Activated CD8-positive, alpha-beta memory T cell treated with anti-CD3 and anti-CD28 coated beads, Interleukin-2, amount 50 U/mL, for 24 hours (primary cell): ENCODE results near the gene SYNGR3.

Source experiments
- DNase-seq: peaks from one replicate; pipeline ENCODE4 v3.0.0-alpha.2; 2020; ENCODE audit errors: extremely low read depth

Gene SYNGR3

GRCh38 chr16:1992704-1993317 lies 3.0 kb downstream of the SYNGR3 start:
- no peak for DNase-seq

- DNase-seq, result no peak
Measured at GRCh38 chr16:1993731-1994131, 4.0 kb downstream of the SYNGR3 start.

- no peak for DNase-seq
Measured at GRCh38 chr16:1997494-1998359, 8.0 kb downstream of the SYNGR3 start.

- DNase-seq, result no peak
Measured at GRCh38 chr16:1998360-1998835, 8.6 kb downstream of the SYNGR3 start.

DNA sequence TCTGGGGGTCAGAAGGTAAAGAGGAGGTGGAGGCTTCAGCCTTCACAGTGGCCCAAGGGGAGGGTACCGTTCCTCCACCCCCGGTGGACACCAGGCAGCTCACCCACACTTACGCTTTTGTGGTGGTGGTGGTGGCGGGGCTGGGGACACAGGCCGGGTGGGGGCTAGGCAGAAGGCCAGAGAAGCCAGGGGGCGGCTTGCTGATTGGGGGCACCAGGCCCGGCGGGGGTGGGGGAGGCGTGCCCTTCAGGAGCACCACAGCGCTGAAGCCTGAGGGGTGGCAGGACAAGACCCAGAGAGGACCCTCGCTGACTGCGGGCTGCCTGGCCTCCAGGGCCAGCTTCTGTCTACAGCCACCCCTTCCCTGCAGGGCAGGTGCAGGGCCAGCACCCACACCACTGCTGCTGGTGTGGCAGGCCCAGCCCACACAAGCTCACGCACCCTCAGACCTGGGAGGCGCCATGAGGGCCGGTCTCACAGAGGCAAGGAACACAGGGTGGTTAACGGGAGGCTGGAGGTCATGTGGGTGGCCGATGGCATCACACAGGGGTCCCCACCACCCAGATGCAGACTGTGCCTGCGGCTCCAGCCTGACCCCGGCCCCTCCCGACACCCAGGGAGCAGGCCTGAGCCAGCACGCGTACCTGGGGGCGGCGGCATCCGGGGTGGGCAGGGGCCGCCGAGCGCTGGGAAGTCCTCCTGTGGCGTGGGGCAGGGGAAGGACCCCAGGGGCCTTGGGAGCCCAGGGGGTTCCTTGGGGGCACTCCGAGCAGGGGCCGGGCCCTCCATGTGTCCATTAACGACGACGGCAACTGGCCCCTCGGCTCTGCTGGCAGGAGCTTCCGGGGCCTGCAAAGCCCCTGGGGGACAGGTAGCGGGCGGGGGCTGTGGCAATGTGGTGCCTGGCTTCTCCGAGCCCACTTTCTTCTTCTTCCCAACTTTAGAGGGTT lies 9.4 kb downstream of the SYNGR3 start:
- no peak for DNase-seq

DNA sequence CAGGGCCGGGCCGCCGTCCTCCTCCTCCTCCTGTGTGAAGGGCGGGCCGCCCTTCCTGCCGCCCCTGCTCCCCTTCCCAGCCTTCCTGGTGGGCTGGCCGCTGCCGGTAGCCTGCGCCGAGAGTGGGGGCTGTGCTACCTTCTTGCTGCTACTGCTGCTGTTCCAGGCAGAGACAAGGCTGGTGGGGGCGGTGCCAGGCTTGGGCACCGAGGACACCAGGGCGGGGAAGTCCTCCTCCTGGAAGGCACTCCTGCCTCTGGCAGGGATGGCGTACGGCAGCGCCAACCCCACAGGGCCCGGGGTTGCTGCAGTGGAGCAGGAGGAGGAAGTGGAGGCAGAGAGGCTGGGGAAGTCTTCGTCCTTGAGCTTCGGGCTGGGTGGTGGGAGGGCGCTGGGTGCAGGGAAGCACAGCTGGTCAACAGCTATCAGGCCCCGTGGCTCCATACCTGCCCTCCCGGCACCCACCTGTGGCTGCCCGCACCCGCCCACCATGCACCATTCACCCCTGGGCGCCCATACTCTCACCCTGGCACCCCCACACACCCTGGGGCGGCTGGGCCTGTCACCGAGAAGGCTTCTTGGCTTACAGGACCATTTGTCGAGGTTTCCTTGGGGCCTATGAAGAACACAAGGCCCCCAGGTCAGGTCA lies 10.2 kb downstream of the SYNGR3 start:
- no peak for DNase-seq

DNA sequence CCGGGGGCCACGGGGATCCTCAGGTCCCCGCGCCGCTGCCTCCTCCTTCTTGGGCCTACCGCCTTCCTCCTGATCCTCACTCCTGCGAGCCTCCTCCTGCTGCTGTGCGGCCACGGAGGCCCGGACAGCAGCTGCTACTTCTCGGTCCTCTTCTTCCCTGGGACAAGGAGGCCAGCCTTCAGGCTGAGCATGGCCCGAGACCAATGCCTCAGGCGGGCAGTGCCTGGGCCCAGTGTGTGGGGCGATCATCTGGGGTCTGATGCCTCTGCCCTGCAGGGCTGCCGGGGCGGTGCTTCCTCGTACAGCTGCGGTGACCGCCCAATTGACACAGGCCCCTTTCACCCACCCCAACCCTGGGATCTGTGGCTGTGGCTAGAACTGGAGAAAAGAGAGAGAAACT lies 11.3 kb downstream of the SYNGR3 start:
- DNase-seq, result no peak

- no peak for DNase-seq
Measured at GRCh38 chr16:2001456-2002355, 11.9 kb downstream of the SYNGR3 start.

DNA sequence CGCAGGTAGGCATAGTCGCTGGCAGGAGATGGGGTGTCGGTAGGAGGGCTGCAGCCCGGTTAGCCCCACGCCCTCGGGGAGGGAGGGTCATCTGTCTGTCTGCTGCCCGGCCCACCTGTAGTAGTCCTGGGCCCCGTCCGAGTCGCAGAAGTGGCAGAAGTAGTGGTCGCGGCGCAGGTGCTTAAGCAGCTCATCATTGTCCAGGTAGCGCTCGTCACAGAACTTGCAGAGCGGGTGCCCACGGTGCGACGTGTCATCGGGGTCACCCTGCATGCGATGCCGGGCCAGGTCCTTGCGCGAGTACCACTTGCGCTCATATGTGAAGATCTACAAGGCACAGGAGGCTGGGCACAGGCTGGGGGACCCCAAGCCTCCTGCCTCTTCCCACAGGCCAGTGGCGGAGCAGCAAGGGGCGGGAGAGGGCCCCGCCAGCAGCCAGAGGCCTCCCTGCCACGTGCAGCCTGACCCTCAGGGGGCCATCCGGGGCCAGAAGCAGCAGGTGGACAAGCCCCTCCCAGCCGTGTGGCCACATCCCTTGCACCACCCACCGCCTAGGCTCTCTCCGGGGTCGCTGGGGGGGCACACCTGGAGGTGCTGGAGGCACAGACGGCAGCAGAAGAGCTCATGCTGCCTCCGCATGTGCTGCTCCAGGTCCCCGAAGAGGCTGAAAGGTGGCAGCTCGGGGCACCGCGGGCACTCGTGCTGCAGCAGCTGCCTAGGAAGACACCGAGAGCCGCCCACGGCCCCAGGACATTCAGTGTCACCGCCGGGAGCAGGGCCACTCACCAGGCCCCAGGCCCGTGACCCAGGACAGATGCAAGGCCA lies 12.8 kb downstream of the SYNGR3 start:
- DNase-seq, result no peak

GRCh38 chr16:2003231-2003826 lies 13.6 kb downstream of the SYNGR3 start:
- no peak for DNase-seq

GRCh38 chr16:2003827-2004641 lies 14.3 kb downstream of the SYNGR3 start:
- DNase-seq, result peak; percentile 63

- no peak for DNase-seq
Measured at GRCh38 chr16:2004795-2005517, 15.2 kb downstream of the SYNGR3 start.

- no peak for DNase-seq
Measured at GRCh38 chr16:2005646-2006045, 15.9 kb downstream of the SYNGR3 start.

DNA sequence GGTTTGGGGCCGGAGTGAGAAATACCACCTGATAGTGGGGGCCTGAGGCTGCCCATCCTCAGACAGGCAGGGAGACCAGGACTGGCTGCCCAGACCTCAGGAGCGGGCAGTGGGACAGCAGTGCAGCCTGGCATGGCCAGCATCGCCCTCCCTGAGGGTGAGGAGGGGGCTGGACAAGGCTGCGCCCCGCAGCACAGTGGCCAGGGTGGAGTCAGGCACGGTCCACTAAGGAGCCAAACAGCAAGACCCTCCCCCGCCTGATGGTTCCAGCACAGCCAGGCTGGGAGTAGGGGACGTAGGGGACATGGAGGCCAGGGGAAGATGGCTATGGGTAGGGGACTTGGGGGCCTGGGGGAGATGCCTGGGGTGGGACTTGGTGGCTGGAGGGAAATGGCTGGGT lies 16.5 kb downstream of the SYNGR3 start:
- DNase-seq, result no peak

DNA sequence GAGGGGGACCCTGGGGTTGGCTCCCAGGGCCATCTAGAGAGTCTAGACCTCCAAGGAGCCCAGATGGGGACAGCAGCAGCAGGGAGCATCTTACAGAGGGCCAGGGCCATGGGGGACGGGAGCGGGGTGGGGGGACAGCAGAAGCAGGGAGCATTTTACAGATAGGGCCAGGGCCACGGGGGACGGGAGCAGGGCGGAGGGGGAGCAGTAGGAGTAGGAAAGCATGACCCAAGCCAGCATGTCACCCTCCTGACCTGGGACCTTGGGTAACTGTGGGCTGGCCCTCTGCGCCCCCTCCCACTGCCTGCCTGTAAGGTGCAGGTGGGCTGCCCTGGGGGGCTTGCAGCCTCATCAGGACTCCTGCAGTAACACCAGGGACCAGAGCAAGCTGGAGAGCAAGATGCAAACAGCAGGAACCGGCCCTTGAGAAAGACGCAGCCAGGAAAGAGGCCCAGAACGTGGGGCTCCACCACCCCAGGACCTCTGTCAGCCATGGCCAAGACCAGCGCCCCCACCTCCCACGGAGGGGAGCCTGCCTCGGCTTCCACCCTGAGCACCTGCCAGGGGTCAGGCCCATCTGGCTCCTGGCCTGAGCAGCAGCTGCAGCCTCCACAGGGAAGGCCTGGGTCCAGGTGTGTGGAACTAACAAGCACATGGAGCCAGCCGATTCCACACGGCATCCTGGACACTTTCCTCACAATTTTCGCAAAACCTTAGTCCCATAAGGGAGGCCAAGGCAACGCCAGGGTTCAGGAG lies 17.5 kb downstream of the SYNGR3 start:
- no peak for DNase-seq

- no peak for DNase-seq
Measured at GRCh38 chr16:2008009-2008526, 18.3 kb downstream of the SYNGR3 start.
